HEK293 (cell line): ENCODE measurements around the gene SRSF4.

ENCODE experiments used
- CTCF ChIA-PET: fragments of 350-600 bp; formaldehyde crosslinking; extraction: SDS; loops from one replicate; lab custom pipeline; 2021; ENCODE audit warnings: antibody characterized with exemption; lab: Yijun Ruan, JAX
- POLR2A ChIA-PET: fragments of 300-600 bp; formaldehyde crosslinking; extraction: SDS; loops from one replicate; lab custom pipeline; 2020; ENCODE audit warnings: antibody characterized with exemption, inconsistent platforms; lab: Yijun Ruan, JAX
- H3K27ac ChIP-seq: fragments of 200-500 bp; sonication (Bioruptor generic); 2 replicates; pipeline ENCODE4 v1.5.1; 2014; ENCODE audit warnings: low read depth, low read length, control low read depth, inconsistent platforms; ENCODE audit errors: extremely low read depth
- H3K36me3 ChIP-seq, 2 experiments: fragments of 200-500 bp in 1 of 2; sonication (Bioruptor generic) in 1 of 2; 1 replicate in 1 of 2; 2 replicates in 1 of 2; pipeline ENCODE4 v1.5.1; 2014 to 2017; ENCODE audit warnings: inconsistent platforms in 2 of 2, low read length in 2 of 2; ENCODE audit not compliant: control insufficient read depth in 2 of 2, insufficient read depth in 1 of 2
- H3K4me1 ChIP-seq: fragments of 200-500 bp; sonication (Bioruptor generic); 2 replicates; pipeline ENCODE4 v1.5.1; 2014; ENCODE audit warnings: mild to moderate bottlenecking, low read length, inconsistent platforms; ENCODE audit not compliant: control insufficient read depth, insufficient read depth
- H3K4me3 ChIP-seq: 2 replicates; pipeline ENCODE4 v1.5.1; 2011; ENCODE audit warnings: low read depth, mild to moderate bottlenecking, control low read depth, low read length, moderate library complexity
- H3K9me3 ChIP-seq: fragments of 200-500 bp; sonication (Bioruptor generic); 2 replicates; pipeline ENCODE4 v1.5.1; 2014; ENCODE audit warnings: low read depth, low read length, inconsistent platforms; ENCODE audit not compliant: control insufficient read depth, insufficient read depth
- BCL6B ChIP-seq: fragments of 450-650 bp; formaldehyde crosslinking; IDR thresholded peaks from 2 replicates; pipeline ENCODE4 v1.5.1; 2017; ENCODE audit warnings: missing biosample characterization, missing genetic modification characterization
- CTCF ChIP-seq: fragments of 450-650 bp; formaldehyde crosslinking; IDR thresholded peaks from 2 replicates; pipeline ENCODE4 v1.5.1; 2016; ENCODE audit warnings: missing biosample characterization, missing genetic modification characterization
- FEZF1 ChIP-seq: fragments of 450-650 bp; formaldehyde crosslinking; IDR thresholded peaks from 2 replicates; pipeline ENCODE4 v1.5.1; 2016; ENCODE audit warnings: missing biosample characterization, missing genetic modification characterization
- GLIS2 ChIP-seq: fragments of 450-650 bp; formaldehyde crosslinking; IDR thresholded peaks from 2 replicates; pipeline ENCODE4 v1.5.1; 2016; ENCODE audit warnings: missing biosample characterization, missing genetic modification characterization
- KLF16 ChIP-seq: fragments of 450-650 bp; formaldehyde crosslinking; IDR thresholded peaks from 2 replicates; pipeline ENCODE4 v1.5.1; 2017; ENCODE audit warnings: missing biosample characterization, missing genetic modification characterization
- KLF9 ChIP-seq: fragments of 450-650 bp; formaldehyde crosslinking; IDR thresholded peaks from 2 replicates; pipeline ENCODE4 v1.5.1; 2016; ENCODE audit warnings: missing biosample characterization, missing genetic modification characterization, low read depth
- MZF1 ChIP-seq: fragments of 450-650 bp; formaldehyde crosslinking; IDR thresholded peaks from 2 replicates; pipeline ENCODE4 v1.5.1; 2017; ENCODE audit warnings: missing biosample characterization, missing genetic modification characterization, borderline replicate concordance
- SP2 ChIP-seq: fragments of 450-650 bp; formaldehyde crosslinking; IDR thresholded peaks from 2 replicates; pipeline ENCODE4 v1.5.1; 2016; ENCODE audit warnings: missing biosample characterization, missing genetic modification characterization
- TRIM28 ChIP-seq: IDR thresholded peaks from 2 replicates; pipeline ENCODE4 v1.6.1; 2011; ENCODE audit warnings: low read length, control low read depth, borderline replicate concordance
- ZBTB26 ChIP-seq: fragments of 450-650 bp; formaldehyde crosslinking; optimal IDR thresholded peaks from 2 replicates; pipeline ENCODE3; 2016; ENCODE audit warnings: missing biosample characterization, mild to moderate bottlenecking, missing genetic modification characterization
- ZBTB44 ChIP-seq: fragments of 450-650 bp; IDR thresholded peaks from 2 replicates; pipeline ENCODE4 v1.5.1; 2018; ENCODE audit warnings: missing biosample characterization, mild to moderate bottlenecking, missing genetic modification characterization
- ZBTB49 ChIP-seq: fragments of 450-650 bp; formaldehyde crosslinking; IDR thresholded peaks from 2 replicates; pipeline ENCODE4 v1.5.1; 2016; ENCODE audit warnings: missing biosample characterization, missing genetic modification characterization, low read depth
- ZEB2 ChIP-seq: fragments of 450-650 bp; formaldehyde crosslinking; IDR thresholded peaks from 2 replicates; pipeline ENCODE4 v1.5.1; 2016; ENCODE audit warnings: missing biosample characterization, missing genetic modification characterization
- ZFHX2 ChIP-seq: fragments of 450-650 bp; formaldehyde crosslinking; conservative IDR thresholded peaks from 2 replicates; pipeline ENCODE4 v1.5.1; 2016; ENCODE audit warnings: missing biosample characterization, missing genetic modification characterization
- ZFP3 ChIP-seq: fragments of 450-650 bp; formaldehyde crosslinking; IDR thresholded peaks from 2 replicates; pipeline ENCODE4 v1.5.1; 2016; ENCODE audit warnings: low read depth, missing biosample characterization, missing genetic modification characterization
- ZNF132 ChIP-seq: fragments of 450-650 bp; formaldehyde crosslinking; IDR thresholded peaks from 2 replicates; pipeline ENCODE4 v1.5.1; 2017; ENCODE audit warnings: missing biosample characterization, missing genetic modification characterization, borderline replicate concordance
- ZNF174 ChIP-seq: fragments of 450-650 bp; formaldehyde crosslinking; IDR thresholded peaks from 2 replicates; pipeline ENCODE4 v1.5.0; 2017; ENCODE audit warnings: missing biosample characterization, mild to moderate bottlenecking, missing genetic modification characterization
- ZNF239 ChIP-seq: fragments of 450-650 bp; formaldehyde crosslinking; IDR thresholded peaks from 2 replicates; pipeline ENCODE4 v1.5.1; 2016; ENCODE audit warnings: missing biosample characterization, missing genetic modification characterization
- ZNF341 ChIP-seq: fragments of 450-650 bp; formaldehyde crosslinking; IDR thresholded peaks from 2 replicates; pipeline ENCODE4; 2016; ENCODE audit warnings: low read depth, missing biosample characterization, missing genetic modification characterization
- ZNF488 ChIP-seq: fragments of 450-650 bp; formaldehyde crosslinking; IDR thresholded peaks from 2 replicates; pipeline ENCODE4 v1.5.1; 2016; ENCODE audit warnings: missing biosample characterization, missing genetic modification characterization
- ZNF623 ChIP-seq: fragments of 450-650 bp; formaldehyde crosslinking; IDR thresholded peaks from 2 replicates; pipeline ENCODE4 v1.5.1; 2016; ENCODE audit warnings: missing biosample characterization, missing genetic modification characterization
- ZNF629 ChIP-seq: fragments of 450-650 bp; formaldehyde crosslinking; IDR thresholded peaks from 2 replicates; pipeline ENCODE4 v1.5.1; 2017; ENCODE audit warnings: missing biosample characterization, missing genetic modification characterization
- ZNF639 ChIP-seq: fragments of 450-650 bp; formaldehyde crosslinking; IDR thresholded peaks from 2 replicates; pipeline ENCODE4 v1.5.1; 2016; ENCODE audit warnings: missing biosample characterization, missing genetic modification characterization
- ZNF645 ChIP-seq: fragments of 450-650 bp; formaldehyde crosslinking; IDR thresholded peaks from 2 replicates; pipeline ENCODE4; 2016; ENCODE audit warnings: missing biosample characterization, missing genetic modification characterization
- ZNF707 ChIP-seq: fragments of 450-650 bp; formaldehyde crosslinking; IDR thresholded peaks from 2 replicates; pipeline ENCODE4 v1.5.1; 2016; ENCODE audit warnings: missing biosample characterization, missing genetic modification characterization

SRSF4 gene

GRCh38 chr1:29114654-29115053 lies 67.0 kb downstream of the SRSF4 start (continued):
- TF ChIP-seq BCL6B (tag by site-specific recombination), result no peak
- no peak for TF ChIP-seq ZBTB26 (tag by site-specific recombination)
- no peak for TF ChIP-seq FEZF1 (tag by site-specific recombination)
- TF ChIP-seq KLF16, result no peak
- TF ChIP-seq ZNF488, result no peak
- no peak for TF ChIP-seq ZFHX2 (tag by site-specific recombination)
- TF ChIP-seq ZNF639 (tag by site-specific recombination), result no peak
- no peak for TF ChIP-seq GLIS2 (tag by site-specific recombination)
- no peak for TF ChIP-seq ZNF174 (tag by site-specific recombination)

- Histone ChIP-seq H3K36me3 (peaks cover 9 to 67% of the 10 kb centered on the region in 2 experiments; a peak in 2 of 3 replicates), H3K9me3 (no peaks in the 10 kb centered on the region), H3K27ac (no peak overlapping the region), H3K4me3 (no peak overlapping the region), H3K4me1 (no peaks in the 10 kb centered on the region)
- ChIA-PET POLR2A (interaction anchor here (1.4 kb wide), 1 partner anchor 8 kb away, joined by 4 read pairs; no protein-coding TSS in a partner anchor), CTCF (interaction anchor here (0.7 to 1.1 kb wide), 3 partner anchors 24 to 223 kb away, joined by 3 read pairs; no protein-coding TSS in a partner anchor)
- TF ChIP-seq MZF1, result no peak
- no peak for TF ChIP-seq ZNF645 (tag by site-specific recombination)
- no peak for TF ChIP-seq ZNF341 (tag by site-specific recombination)
- no peak for TF ChIP-seq ZNF629 (tag by site-specific recombination)
- no peak for TF ChIP-seq ZNF623 (tag by site-specific recombination)
- TF ChIP-seq ZNF239 (tag by site-specific recombination), result no peak
- TF ChIP-seq ZEB2 (tag by site-specific recombination), result no peak
- no peak for TF ChIP-seq SP2 (tag by site-specific recombination)
- no peak for TF ChIP-seq TRIM28
- no peak for TF ChIP-seq ZBTB44
- no peak for TF ChIP-seq KLF9 (tag by site-specific recombination)
- TF ChIP-seq CTCF (tag by site-specific recombination), result no peak
- no peak for TF ChIP-seq ZNF132 (tag by site-specific recombination)
- TF ChIP-seq ZFP3, result no peak
- TF ChIP-seq ZNF707 (tag by site-specific recombination), result no peak
- TF ChIP-seq ZBTB49 (tag by site-specific recombination), result no peak
Measured at GRCh38 chr1:29113413-29114117, 68.1 kb downstream of the SRSF4 start.
